A673 (cell line): ENCODE data around the gene NEDD8.

ENCODE experiments used
- CTCF ChIP-seq: fragments of 300-800, 200-600 bp; sonication (generic); conservative IDR thresholded peaks from 2 replicates; pipeline ENCODE4 v1.5.1; 2017; ENCODE audit warnings: low read depth, mild to moderate bottlenecking, antibody characterized with exemption, low read length, moderate library complexity, mixed read lengths
- EZH2 ChIP-seq: fragments of 200-600 bp; sonication (generic); IDR thresholded peaks from 2 replicates; pipeline ENCODE4 v1.6.1; 2017; ENCODE audit warnings: borderline replicate concordance, low read depth, mild to moderate bottlenecking, mixed read lengths, antibody characterized with exemption, low read length; ENCODE audit not compliant: poor library complexity, severe bottlenecking

- no peak for TF ChIP-seq CTCF
- no peak for TF ChIP-seq EZH2
Measured at GRCh38 chr14:24198814-24199524, 33.2 kb downstream of the NEDD8 start.
